GM21737 (cell line): ENCODE data around the gene CXCL10.
"Not testable (repeated sequence)": the region's sequence is repeated elsewhere in the genome, so short reads cannot be mapped to it uniquely, and the experiment has no call there.

Source experiments
- ATAC-seq: cut with Tn5 transposase; IDR thresholded peaks from one replicate; pipeline ENCODE4 v1.9.1; 2021; ENCODE audit warnings: mild to moderate bottlenecking, moderate library complexity; ENCODE audit not compliant: unreplicated experiment

CXCL10 gene

DNA sequence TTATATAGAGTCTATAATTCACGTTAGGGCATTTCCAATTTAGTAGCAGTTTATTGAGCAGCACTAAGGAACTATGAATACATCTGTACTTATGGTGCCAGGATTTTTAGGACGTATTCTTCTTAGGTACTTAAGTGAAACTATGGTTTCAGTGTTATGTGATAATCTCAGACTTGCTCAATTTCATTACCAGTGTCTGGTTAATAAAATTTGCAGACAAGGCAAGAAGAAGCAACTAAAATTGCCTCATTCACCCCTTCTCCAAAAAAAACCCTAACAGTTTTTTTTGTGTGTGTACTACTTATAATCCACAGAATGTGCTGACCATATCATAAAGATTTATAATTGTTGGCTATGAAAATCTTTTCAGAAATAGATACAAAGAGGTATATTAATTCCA, 6.0 kb upstream of the CXCL10 start:
- ATAC-seq = no peak

DNA sequence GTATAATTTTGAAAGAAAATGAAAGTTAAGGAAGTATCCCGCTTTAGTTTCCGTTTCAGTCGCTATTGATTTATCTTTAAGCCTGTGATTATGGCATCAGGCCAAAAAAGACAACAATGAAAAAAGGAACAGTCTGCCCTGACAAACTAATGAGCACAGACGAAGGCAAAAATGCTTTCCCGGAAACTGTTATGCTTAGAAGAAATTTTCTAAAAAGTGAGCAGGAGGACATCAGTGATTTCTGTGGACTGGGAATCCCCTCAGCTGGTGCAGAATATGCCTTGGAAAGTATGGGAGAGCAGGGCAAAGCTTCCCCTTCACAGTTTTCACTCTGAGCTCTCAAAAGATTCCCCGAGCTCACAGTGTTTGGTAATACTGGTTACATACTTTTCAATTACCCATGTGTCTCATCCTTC, 5.1 kb upstream of the CXCL10 start:
- no peak for ATAC-seq

DNA sequence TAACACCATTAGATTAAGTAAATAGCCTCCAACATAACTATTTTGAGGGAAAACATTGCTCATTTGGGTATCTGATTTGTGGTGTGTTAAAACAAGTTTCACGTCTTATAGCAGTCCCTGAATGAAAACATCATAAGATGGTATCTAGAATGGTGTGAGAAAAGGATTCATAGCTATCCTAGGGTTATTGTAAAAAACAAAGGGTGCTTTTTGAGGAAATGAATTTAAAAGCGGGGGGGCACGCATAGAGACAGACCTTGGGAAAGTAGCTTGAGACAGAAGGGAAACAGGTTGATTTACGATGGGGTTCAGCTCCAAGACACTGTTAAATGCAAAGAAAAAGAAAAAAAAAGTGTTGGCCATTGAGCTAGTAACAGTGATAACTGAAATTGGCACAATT, 768 bp upstream of the CXCL10 start:
- no peak for ATAC-seq

DNA sequence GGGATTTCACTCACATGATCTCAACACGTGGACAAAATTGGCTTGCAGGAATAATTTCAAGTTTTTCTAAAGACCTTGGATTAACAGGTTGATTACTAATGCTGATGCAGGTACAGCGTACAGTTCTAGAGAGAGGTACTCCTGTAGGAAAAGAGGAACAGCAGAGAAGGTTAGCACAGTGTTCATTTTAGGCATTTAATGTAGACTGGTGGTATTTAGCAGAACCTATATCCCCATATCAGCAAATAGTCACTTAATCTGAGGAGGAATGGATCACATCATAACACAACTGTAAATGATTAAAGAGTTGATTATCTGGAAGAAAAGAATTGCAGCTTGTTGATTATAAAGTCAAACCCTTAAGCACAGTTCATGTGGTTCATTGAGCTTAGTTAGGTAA, 620 bp downstream of the CXCL10 start:
- ATAC-seq = no peak

DNA sequence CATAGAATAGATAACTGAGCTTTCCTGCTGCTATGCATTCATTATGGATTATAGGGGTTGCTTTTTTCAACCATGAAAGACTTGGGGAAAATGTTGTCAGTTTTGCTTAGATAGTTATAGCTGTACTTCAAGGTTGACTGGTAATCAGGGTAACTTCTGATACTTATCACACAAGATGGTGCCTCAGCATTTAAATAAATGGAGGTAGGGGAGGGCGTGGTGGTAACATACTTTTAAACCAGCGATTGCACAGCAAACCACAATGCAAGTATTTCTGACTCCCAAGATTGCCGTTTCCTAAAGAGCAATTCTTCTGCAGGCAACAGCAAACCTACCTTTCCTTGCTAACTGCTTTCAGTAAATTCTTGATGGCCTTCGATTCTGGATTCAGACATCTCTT, 1.3 kb downstream of the CXCL10 start:
- ATAC-seq = no peak

DNA sequence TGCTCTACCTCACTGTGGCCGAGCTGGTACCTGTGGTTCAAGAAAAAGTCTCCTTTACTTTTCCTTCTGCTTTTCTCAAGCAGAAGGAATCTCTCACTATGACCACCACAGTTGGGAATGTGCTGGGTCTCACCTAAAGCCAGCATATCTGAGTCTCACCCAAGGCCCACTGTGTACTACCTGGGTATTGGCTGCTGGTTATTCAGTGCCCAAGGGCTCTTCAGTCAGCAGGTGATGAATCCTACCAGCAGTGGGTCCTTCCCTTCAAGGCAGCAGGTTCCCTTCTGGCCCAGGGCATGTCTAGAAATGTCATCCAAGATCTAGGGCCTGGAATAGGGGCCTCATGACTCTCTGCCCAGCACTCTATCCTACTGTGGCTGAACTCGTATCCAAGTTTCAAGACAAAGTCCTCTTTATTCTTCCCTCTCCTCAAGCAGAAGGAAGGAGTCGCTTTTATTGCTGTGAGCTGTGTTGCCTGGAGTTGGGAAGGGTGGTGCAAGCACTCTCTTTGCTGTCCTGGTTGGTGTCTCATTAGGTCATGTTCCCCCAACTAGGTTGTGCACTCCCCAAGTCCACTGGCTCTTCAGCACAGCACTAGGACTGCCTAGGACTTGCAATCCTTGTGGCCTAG, 6.1 kb downstream of the CXCL10 start:
- ATAC-seq = no peak

DNA sequence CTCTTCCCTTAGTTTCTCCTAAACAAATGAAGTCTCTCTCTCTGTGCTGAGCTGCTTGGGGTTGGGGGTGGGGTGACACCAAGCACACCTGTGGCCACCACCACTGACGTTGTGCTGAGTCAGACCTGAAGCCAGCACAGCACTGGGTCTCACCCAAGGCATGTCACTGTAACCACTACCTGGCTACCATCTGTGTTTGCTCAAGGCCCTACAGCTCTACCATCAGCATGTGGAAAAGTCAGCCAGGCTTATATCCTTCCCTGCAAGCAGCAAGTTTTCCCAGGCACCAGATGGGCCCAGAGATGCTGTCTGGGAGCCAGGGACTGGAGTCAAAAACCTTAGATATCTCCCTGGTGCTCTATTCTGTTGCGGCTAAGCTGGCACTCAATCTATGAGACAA, 6.9 kb downstream of the CXCL10 start:
- ATAC-seq = peak; percentile 48

DNA sequence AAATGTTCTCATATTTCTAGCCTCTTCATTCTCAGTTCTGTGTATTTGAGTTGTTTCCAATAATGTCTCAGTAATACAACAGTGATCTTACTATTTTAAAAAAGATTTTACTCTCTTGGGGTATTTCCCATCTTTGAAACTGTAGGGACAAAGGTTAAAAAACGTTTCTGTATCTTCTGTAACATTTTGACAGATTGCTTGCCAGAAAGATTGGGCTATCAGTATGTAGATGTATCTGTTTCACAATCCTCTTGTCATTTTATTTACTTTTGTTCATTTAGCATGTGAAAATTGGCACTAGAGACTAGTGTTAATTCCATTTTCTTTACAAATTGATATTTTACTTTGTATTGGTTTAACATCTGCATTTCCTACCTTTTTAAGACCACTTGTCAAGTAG, 9.8 kb downstream of the CXCL10 start:
- no peak for ATAC-seq

DNA sequence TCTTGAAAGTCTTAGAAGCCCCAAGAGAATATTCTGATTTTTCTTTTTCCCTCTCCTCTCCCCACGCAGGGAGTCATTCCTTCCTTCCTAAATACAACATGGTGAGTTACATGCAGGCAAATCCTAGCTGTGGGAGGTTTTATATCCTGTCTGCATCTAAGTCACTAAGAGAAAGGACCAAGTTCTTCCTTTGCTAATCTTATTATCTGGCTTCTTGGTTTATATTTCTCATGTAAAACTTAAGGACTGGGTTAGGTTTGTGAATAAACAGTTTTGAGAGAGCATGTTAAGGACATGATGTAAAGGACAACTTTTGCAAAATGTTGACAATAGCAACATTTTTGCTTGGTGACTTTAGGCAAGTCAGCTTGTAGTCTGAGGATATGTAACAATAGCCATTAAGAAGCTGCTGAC, 10.9 kb downstream of the CXCL10 start:
- no peak for ATAC-seq

DNA sequence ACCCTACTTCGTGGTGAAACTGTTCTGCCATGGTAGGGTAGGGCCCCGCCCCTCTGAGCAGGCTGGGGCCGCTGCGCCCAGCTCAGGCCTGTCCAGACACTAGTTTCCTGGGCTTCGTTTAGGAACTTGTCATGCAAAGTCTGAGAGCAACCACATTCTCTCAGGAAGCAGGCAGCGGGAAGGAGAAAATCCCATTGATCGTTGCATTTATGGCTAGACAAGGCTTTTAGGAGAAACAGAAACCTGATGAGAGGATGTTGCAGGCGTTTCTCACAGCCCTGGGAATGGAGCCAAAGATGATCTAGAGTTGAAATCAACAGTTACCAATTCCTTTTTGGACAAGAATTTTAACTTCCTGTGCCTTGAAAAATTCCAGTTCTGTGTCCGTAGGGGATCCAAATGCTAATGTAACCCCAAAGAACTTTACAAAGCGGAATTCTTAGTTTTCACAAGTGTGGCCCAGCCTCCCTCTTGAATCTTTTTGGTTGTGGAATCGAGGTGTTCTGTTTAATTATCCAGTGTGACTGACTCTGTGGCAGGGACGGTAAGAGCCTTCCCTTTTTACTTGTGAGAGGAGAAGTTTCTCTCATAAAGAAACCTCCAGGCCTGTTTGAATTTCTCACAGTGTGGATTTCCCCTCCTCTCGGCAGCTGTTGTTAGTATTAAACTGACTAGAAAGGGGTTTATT, 11.5 kb downstream of the CXCL10 start:
- ATAC-seq = peak; percentile 60

DNA sequence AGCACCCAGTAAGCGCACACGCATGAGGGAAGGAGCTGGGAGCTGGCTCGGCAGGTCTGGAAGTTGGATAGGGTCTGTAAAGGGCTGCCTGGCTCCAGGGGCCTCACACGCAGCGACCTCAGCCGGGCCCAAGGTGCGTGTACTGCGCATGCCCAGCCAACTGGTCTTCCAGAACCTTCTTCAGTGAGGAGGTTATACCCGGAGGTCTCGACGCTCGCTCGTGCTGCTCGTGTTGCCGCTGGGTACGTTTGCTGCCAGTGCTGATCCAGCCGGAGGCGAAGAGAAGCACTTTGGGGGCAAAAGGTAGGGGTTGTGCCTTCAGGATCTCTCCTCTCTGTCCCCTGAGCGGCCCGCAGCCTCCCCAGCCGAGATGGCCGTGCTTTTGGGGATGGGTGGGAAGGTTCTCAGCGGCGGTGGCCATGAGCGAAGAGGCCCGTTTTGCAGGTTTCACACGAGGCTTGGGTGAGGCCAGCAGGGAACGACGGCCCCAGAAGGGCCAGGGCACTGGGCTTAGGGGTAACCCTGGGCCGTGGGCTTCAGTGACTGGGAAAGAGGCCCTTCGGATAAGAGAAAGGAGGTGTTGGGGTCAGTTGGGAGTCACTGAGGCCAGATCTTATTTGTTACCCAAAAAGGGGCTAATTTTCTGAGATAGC, 12.2 kb downstream of the CXCL10 start:
- no peak for ATAC-seq

DNA sequence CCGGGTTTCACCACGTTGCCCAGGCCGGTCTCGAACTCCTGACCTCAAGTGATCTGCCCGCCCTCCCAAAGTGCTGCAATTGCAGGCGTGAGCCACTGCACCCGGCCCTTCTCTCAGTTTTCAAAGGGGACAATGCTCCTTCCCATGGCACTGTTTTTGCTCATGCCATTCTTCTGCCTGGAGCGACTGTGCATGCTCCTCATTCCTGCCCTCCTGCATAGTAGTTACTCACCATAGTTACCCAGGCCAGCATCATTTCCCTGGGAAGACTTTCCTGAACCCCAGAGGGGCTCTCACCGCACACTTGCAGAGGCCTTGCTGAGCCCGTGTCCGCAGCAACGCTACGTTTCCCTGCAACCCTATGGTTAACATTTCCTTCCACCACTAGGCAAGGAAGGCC, 12.7 kb downstream of the CXCL10 start:
- no peak for ATAC-seq

DNA sequence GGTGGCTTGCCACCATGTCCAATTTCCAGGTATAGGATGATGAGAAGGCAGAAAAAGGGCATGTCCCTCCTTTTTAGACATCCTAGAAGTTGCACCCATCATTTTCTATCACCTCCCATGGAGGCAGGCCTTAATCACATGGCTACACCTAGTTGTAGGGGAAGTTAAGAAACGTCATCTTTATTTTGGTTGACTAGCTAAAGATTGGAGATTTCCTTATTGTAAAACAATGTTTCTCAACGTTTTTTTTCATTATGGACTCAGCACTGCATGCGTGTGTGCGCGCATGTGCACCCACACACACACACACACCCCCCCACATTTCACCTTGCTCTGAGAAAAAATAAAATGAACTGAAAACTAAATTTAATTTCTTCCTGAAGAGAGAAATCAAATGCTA, 14.0 kb downstream of the CXCL10 start:
- no peak for ATAC-seq

DNA sequence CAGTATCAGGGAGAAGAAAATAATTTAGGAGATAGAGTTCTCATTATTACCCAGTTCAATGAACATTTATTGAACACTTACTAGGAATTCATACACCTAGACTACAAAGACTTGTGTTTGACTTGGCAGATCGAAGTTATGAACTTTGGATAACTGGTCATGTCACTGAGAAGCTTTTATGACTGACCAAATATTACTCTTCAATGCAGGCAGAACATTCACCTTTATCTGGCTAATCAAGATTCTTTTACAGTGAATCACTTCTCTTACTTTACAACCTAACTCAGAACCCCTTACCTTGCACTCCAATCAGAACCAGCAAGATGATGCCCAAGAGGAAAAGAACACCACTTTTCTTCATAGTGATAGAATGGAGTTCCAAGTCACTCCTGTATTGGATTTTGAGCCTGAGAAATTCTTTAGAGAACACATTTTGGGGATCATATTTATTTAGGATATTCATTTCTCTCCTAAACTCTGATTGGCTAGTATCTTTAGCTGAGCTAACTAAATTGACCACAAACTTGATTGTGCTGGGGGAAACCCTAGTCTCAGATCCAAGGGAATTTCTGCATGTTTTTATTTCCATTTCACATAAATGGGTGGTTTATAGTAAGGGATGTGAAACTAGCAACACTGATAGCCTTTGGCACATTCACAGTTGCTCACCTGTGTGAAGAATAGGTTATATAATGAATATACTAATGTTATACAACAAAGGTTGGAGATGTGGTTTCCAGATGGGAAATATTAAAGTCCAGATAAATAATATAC, 16.0 kb downstream of the CXCL10 start, which contains the start of gene CXCL9:
Gene CXCL9 (minus strand): TSS at position 421 of the 774 bp plus-strand sequence. CDS start 60 bp downstream, at position 361.
- ATAC-seq = no peak

DNA sequence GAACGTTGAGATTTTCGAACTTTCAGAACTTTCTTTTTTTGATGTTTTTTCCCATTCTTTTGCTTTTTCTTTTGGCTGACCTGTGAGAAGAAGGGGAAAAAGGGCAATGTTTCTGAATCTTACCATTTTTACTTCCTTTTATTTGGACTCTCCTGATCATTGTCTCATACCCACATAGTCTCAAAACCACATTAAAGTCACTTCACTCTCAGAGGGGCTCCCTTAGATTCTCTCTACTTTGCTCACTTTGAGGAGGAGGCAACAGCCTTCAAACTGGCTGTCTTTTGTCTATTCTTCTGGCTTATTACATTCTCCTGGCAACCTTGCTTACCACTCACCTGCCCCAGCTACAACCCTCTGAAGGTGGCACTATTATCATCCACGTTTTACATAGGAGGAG, 19.7 kb downstream of the CXCL10 start:
- no peak for ATAC-seq

DNA sequence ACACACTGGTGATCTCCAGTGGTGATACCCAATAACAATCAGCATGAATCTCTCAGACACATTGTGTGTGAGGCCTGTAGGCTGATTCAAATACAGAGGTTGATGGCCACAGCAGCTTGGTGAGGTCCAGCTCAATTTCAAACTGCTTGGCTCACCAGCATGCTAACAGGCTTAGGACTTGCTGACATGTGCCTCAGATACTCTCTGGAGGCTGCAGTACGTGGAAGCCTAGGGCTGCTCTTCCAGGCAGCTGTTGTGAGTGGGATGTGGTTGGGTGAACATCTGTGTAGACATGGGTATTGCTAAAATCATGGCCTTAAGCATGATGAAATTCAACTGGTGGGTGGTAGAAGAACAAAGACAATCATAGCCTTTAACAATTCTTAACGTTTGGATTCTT, 20.3 kb downstream of the CXCL10 start:
- ATAC-seq = no peak

DNA sequence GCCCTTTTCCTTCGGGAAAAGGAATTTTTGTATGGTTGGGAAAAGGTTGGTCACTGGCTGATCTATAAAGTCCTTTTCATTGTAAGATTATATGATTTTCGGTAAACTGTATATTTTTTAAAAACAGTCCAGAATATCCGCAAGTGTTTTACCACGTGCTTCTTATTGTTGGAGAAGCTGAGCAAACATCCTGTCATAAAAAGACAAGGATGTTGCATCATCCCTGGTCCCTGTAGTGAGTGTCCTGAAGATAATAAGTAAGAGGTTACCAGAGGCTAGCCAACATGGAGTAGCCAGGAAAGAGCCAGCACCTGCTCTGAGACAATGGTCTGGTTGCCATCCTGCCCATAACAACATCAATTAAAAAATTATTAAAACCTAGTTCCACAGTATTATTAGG, 21.1 kb downstream of the CXCL10 start:
- no peak for ATAC-seq

DNA sequence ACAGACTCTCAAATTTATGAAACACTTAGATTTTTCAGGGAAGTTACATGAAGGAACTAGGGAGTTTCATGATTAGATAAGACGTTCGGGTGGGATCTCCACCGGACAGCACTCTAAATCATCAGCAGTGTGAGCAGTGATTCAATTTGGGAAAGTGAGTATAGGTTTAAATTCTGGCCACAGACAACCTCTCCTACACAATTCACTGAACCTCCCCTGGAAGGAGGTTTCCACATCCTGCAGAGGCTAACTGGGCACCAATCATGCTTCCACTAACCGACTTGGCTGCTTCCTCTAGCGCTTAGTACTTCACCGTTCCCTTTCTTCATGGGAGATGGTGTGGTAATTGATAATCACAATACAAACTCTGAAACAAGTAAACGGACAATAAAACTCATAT, 21.6 kb downstream of the CXCL10 start:
- ATAC-seq = no peak

DNA sequence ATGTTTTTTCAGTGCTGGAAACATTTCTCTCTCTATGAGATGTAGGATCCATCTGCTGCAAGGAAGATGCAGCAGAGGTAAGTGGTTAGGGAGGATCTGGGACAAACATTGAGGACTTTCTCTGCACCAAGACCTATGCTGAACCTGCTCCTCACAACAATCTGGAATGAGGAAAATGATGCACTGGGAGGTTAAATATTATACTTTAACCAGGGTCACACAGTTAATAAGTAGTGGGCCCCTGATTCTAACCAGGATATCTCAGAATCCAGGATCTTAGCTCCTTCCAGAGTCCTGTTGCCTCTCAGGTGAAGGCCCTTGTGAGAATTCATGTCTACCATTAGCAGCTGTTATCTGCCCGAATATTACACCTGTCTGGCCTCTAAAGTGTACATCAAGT, 23.0 kb downstream of the CXCL10 start:
- no peak for ATAC-seq

DNA sequence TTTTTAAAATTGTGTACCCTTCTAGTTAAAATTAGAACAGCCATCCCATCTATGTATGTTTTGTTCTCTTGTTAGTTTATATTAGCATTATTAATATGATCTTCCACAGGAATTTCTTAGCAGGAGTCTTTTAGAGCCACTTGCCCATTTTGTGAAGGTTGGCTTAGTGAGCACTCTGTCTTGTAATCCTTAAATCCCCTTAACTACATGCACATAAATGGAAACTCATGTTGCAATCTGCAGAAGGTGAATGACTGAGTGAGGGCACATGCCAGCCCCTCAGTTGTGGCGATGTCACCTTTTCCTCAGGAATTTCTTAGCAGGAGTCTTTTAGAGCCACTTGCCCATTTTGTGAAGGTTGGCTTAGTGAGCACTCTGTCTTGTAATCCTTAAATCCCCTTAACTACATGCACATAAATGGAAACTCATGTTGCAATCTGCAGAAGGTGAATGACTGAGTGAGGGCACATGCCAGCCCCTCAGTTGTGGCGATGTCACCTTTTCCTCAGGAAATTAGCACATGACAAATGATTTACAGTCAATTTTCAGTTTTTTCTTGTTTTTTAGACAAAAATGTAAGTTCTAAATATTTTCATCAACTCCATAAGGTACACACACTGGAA, 24.7 kb downstream of the CXCL10 start:
- not testable (repeated sequence) for ATAC-seq

DNA sequence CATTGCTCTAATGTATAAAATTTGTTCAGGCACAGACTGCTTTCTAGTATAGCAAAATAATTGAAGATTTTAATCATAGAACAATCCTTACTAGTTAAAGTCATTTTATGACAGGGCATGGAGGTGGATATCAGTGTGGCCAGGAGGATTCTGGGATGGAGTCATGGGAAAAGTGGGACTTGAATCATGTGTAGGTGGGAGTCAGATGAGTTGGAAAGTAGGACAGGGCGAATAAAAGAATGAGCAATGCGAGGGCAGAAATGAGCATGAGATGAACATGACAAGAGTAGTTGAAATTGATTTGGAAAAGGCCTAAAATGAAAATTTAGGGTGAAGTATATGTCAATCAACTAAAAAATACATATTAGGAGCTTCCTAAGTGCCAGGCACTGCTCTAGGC, 25.4 kb downstream of the CXCL10 start:
- no peak for ATAC-seq
